A549 (cell line): Measurements from ENCODE around the gene OPCML.

Experiments used
- EP300 ChIP-seq, 2 experiments: fragments of >200 bp; sonication (Bioruptor Twin); formaldehyde crosslinking; IDR thresholded peaks; 2 replicates in 1 of 2; 3 replicates in 1 of 2; pipeline ENCODE4 v1.6.1; 2016 to 2017
- FOSL2 ChIP-seq, 2 experiments: fragments of 450-650 bp in 1 of 2; fragments of >200 bp in 1 of 2; sonication (Bioruptor Twin) in 1 of 2; formaldehyde crosslinking; IDR thresholded peaks; 2 replicates each; pipeline versions ENCODE4 v1.5.0 to v1.6.1; 2016 to 2020; ENCODE audit warnings: mild to moderate bottlenecking in 1 of 2, moderate library complexity in 1 of 2
- JUN ChIP-seq, 2 experiments: fragments of >200 bp; sonication (Bioruptor Twin); formaldehyde crosslinking; IDR thresholded peaks; 2 replicates in 1 of 2; 3 replicates in 1 of 2; pipeline ENCODE4 v1.6.1; 2016 to 2017
- MAZ ChIP-seq: fragments of 150-350 bp; IDR thresholded peaks from 2 replicates; pipeline ENCODE4 v1.6.1; 2014; ENCODE audit warnings: antibody characterized with exemption, low read depth, low read length, borderline replicate concordance
- POLR2A ChIP-seq: IDR thresholded peaks from 2 replicates; pipeline ENCODE4 v1.6.1; 2012; ENCODE audit warnings: mild to moderate bottlenecking, low read length
- RAD21 ChIP-seq, 2 experiments: fragments of >200 bp in 1 of 2; sonication (Bioruptor Twin) in 1 of 2; formaldehyde crosslinking in 1 of 2; IDR thresholded peaks in 1 of 2; conservative IDR thresholded peaks in 1 of 2; 2 replicates in 1 of 2; 3 replicates in 1 of 2; pipeline ENCODE4 v1.6.1; 2012 to 2018; ENCODE audit warnings: inconsistent platforms in 1 of 2
- TFCP2L1 ChIP-seq: fragments of 250-450 bp; sonication (Bioruptor Pico); IDR thresholded peaks from 2 replicates; pipeline ENCODE4 v1.5.0; 2021; ENCODE audit warnings: mild to moderate bottlenecking
- TF ChIP-seq, protein P1 (sequence below): fragments of >200 bp; sonication (Bioruptor Twin); formaldehyde crosslinking; IDR thresholded peaks from 3 replicates; pipeline ENCODE4 v1.5.1; 2016
- TF ChIP-seq, protein P2 (sequence below): fragments of 200-600 bp; sonication (generic); IDR thresholded peaks from 2 replicates; pipeline ENCODE4 v1.6.1; 2016; ENCODE audit warnings: antibody characterized with exemption, mild to moderate bottlenecking, moderate library complexity
- TF ChIP-seq, protein P3 (sequence below): IDR thresholded peaks from 2 replicates; pipeline ENCODE4 v1.6.1; 2012; ENCODE audit warnings: low read depth, borderline replicate concordance

DNA sequence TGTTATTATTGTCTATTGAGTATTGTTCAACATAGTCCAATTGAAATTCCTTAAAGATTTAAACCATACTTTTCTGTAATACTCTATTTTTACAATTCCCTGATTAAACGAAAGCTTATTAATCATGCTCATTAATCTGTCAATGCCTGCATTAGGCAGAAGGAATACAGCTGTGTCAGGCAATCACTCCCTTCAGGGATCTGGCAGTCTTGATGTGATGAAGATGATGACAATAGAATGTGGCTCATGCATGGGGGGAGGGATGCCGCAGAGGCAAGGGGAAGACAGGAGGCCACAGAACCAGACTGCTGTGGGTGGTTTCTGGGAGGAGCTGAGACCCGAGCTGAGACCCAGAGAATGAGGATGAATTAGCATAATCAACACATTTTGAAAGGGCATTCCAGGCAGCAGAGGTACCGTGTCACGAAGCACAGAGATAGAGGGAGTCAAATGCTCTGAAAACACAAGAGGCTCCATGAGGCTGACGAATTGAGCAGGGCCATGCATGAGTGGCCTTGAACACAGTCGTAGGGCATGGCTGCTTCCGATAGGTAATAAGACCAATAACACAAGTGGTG is 1075.5 kb downstream of the OPCML start:
- TF ChIP-seq EP300 (IDR thresholded peaks at IDR 0.05), result no peak
- TF ChIP-seq, protein P1, sequence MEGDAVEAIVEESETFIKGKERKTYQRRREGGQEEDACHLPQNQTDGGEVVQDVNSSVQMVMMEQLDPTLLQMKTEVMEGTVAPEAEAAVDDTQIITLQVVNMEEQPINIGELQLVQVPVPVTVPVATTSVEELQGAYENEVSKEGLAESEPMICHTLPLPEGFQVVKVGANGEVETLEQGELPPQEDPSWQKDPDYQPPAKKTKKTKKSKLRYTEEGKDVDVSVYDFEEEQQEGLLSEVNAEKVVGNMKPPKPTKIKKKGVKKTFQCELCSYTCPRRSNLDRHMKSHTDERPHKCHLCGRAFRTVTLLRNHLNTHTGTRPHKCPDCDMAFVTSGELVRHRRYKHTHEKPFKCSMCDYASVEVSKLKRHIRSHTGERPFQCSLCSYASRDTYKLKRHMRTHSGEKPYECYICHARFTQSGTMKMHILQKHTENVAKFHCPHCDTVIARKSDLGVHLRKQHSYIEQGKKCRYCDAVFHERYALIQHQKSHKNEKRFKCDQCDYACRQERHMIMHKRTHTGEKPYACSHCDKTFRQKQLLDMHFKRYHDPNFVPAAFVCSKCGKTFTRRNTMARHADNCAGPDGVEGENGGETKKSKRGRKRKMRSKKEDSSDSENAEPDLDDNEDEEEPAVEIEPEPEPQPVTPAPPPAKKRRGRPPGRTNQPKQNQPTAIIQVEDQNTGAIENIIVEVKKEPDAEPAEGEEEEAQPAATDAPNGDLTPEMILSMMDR, result no peak
- TF ChIP-seq JUN (IDR thresholded peaks at IDR 0.05), result no peak
- no peak for TF ChIP-seq POLR2A
- no peak for TF ChIP-seq TFCP2L1 (CRISPR knock-in tag)
- no peak for TF ChIP-seq FOSL2 (IDR thresholded peaks at IDR 0.05)
- TF ChIP-seq FOSL2 (CRISPR knock-in tag; IDR thresholded peaks at IDR 0.05), result no peak
- TF ChIP-seq, protein P2, sequence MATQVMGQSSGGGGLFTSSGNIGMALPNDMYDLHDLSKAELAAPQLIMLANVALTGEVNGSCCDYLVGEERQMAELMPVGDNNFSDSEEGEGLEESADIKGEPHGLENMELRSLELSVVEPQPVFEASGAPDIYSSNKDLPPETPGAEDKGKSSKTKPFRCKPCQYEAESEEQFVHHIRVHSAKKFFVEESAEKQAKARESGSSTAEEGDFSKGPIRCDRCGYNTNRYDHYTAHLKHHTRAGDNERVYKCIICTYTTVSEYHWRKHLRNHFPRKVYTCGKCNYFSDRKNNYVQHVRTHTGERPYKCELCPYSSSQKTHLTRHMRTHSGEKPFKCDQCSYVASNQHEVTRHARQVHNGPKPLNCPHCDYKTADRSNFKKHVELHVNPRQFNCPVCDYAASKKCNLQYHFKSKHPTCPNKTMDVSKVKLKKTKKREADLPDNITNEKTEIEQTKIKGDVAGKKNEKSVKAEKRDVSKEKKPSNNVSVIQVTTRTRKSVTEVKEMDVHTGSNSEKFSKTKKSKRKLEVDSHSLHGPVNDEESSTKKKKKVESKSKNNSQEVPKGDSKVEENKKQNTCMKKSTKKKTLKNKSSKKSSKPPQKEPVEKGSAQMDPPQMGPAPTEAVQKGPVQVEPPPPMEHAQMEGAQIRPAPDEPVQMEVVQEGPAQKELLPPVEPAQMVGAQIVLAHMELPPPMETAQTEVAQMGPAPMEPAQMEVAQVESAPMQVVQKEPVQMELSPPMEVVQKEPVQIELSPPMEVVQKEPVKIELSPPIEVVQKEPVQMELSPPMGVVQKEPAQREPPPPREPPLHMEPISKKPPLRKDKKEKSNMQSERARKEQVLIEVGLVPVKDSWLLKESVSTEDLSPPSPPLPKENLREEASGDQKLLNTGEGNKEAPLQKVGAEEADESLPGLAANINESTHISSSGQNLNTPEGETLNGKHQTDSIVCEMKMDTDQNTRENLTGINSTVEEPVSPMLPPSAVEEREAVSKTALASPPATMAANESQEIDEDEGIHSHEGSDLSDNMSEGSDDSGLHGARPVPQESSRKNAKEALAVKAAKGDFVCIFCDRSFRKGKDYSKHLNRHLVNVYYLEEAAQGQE, result no peak
- TF ChIP-seq RAD21 (conservative IDR thresholded peaks at IDR 0.05 in 1 of 2, IDR thresholded peaks at IDR 0.05 in 1 of 2), result no peak
- TF ChIP-seq, protein P3, sequence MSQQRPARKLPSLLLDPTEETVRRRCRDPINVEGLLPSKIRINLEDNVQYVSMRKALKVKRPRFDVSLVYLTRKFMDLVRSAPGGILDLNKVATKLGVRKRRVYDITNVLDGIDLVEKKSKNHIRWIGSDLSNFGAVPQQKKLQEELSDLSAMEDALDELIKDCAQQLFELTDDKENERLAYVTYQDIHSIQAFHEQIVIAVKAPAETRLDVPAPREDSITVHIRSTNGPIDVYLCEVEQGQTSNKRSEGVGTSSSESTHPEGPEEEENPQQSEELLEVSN, result no peak
- no peak for TF ChIP-seq MAZ
